ENCODE measurements around the gene C14orf132. TPM values are rescaled to one million over a fixed set of nuclear protein-coding genes. Genes with fewer than 3 reads are reported as not detected.

The C14orf132 gene
- total and polyA plus RNA-seq, 2 donors (not counting 1 experiment from before 2014, with no cell fraction given) = 0.30 to 0.85 TPM

DNA sequence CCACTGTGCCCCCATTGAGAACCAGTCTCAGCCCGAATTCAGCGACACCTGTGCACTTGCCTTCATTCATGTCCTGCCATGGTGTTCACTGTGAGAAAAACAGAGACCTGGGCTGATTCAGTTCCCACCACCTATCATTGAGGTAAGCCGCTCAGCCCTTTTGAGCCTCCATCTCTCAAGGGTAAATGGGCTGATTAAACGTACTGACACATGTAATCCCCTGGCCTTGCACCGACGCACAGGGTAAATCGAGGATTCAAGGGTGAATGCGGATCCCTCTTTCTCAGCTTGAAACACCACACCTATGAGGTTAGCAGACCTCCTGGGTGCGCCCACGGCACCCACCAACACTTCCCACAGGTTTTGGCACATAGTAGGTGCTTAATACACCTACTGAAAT is 69.7 kb downstream of the C14orf132 start:
- TF ChIP-seq CTCF (IDR thresholded peaks at IDR 0.05) (no peak), EZH2 (IDR thresholded peaks at IDR 0.05; ENCODE audit: borderline replicate concordance, insufficient read depth, low read depth, low read length, poor library complexity, severe bottlenecking) (no peak)
- Mint-ChIP-seq H3K4me1 (no peaks in the 10 kb centered on the region), H3K27ac (no peak overlapping the region), H3K4me3 (no peak overlapping the region), H3K27me3 (peaks cover 23% of the 10 kb centered on the region), H3K9me3 (ENCODE audit: insufficient read depth) (no peaks in the 10 kb centered on the region)
- Histone ChIP-seq H3K79me2 (ENCODE audit: control insufficient read depth, insufficient read depth, low read length) (no peaks in the 10 kb centered on the region), H3K27me3 (replicated peaks in 1 of 4; ENCODE audit: control extremely low read depth in 1 of 4, control insufficient read depth in 3 of 4, insufficient read depth in 4 of 4, low read length in 3 of 4) (peaks cover 0 to 3% (median 1%) of the 10 kb centered on the region in 4 experiments), H3K4me1 (ENCODE audit: control insufficient read depth in 2 of 2, insufficient read depth in 2 of 2, low read length in 2 of 2) (no peaks in the 10 kb centered on the region), H2AFZ (ENCODE audit: insufficient read depth, low read depth, low read length, poor library complexity, severe bottlenecking) (no peak overlapping the region), H4K20me1 (ENCODE audit: control insufficient read depth, insufficient read depth, low read length, poor library complexity, severe bottlenecking) (no peaks in the 10 kb centered on the region), H3K9me3 (ENCODE audit: control extremely low read depth in 1 of 3, control insufficient read depth in 2 of 3, insufficient read depth in 1 of 3, low read length in 2 of 3) (peaks cover 0 to 15% (median 0%) of the 10 kb centered on the region in 3 donors), H3K27ac (ENCODE audit: low read length in 2 of 2) (no peak overlapping the region), H3K4me3 (ENCODE audit: control extremely low read depth in 1 of 5, extremely low read depth in 1 of 5, insufficient read depth in 1 of 5, low read depth in 2 of 5, low read length in 4 of 5) (no peak overlapping the region), H3K36me3 (replicated peaks in 1 of 2; ENCODE audit: control extremely low read depth in 1 of 2, control insufficient read depth in 1 of 2, extremely low read depth in 1 of 2, insufficient read depth in 2 of 2, low read length in 1 of 2) (no peaks in the 10 kb centered on the region), H3K9ac (ENCODE audit: low read length) (no peak overlapping the region), H3K4me2 (replicated peaks; ENCODE audit: low read depth, low read length, poor library complexity, severe bottlenecking) (no peak overlapping the region)
- intact Hi-C loops (cut with micrococcal nuclease) = no loop called here
- ATAC-seq (ENCODE audit: low read depth) (no peak), DNase-seq (no peak)
- CTCF ChIA-PET = no interaction called here
- POLR2A ChIA-PET = no interaction called here
- 97% methylated on average over 8 of the region's 10 CpGs for WGBS (ENCODE audit: insufficient coverage)

GRCh38 chr14:96109596-96110355 is 70.6 kb downstream of the C14orf132 start:
- Histone ChIP-seq H3K4me3 (ENCODE audit: control extremely low read depth in 1 of 5, extremely low read depth in 1 of 5, insufficient read depth in 1 of 5, low read depth in 2 of 5, low read length in 4 of 5) (no peak overlapping the region), H3K27ac (ENCODE audit: low read length in 2 of 2) (no peak overlapping the region), H3K9me3 (ENCODE audit: control extremely low read depth in 1 of 3, control insufficient read depth in 2 of 3, insufficient read depth in 1 of 3, low read length in 2 of 3) (peaks cover 0 to 7% (median 3%) of the 10 kb centered on the region in 3 donors), H3K36me3 (replicated peaks in 1 of 2; ENCODE audit: control extremely low read depth in 1 of 2, control insufficient read depth in 1 of 2, extremely low read depth in 1 of 2, insufficient read depth in 2 of 2, low read length in 1 of 2) (no peaks in the 10 kb centered on the region), H3K9ac (ENCODE audit: low read length) (no peak overlapping the region), H3K79me2 (ENCODE audit: control insufficient read depth, insufficient read depth, low read length) (no peaks in the 10 kb centered on the region), H3K4me2 (replicated peaks; ENCODE audit: low read depth, low read length, poor library complexity, severe bottlenecking) (no peak overlapping the region), H2AFZ (ENCODE audit: insufficient read depth, low read depth, low read length, poor library complexity, severe bottlenecking) (no peak overlapping the region), H3K4me1 (ENCODE audit: control insufficient read depth in 2 of 2, insufficient read depth in 2 of 2, low read length in 2 of 2) (no peaks in the 10 kb centered on the region), H4K20me1 (ENCODE audit: control insufficient read depth, insufficient read depth, low read length, poor library complexity, severe bottlenecking) (no peaks in the 10 kb centered on the region), H3K27me3 (replicated peaks in 1 of 4; ENCODE audit: control extremely low read depth in 1 of 4, control insufficient read depth in 3 of 4, insufficient read depth in 4 of 4, low read length in 3 of 4) (peaks cover 0 to 3% (median 0%) of the 10 kb centered on the region in 4 experiments)
- DNase-seq (no peak), ATAC-seq (ENCODE audit: low read depth) (no peak)
- no peak overlapping the region for H3K27ac Mint-ChIP-seq
- H3K27me3 Mint-ChIP-seq = peaks cover 23% of the 10 kb centered on the region
- 94% methylated on average over 8 of the region's 8 CpGs for WGBS (ENCODE audit: insufficient coverage)
- no peaks in the 10 kb centered on the region for H3K4me1 Mint-ChIP-seq
- intact Hi-C loops (cut with micrococcal nuclease) = no loop called here
- POLR2A ChIA-PET = no interaction called here
- CTCF ChIA-PET = no interaction called here
- no peaks in the 10 kb centered on the region for H3K9me3 Mint-ChIP-seq (ENCODE audit: insufficient read depth)
- no peak for TF ChIP-seq EZH2 (IDR thresholded peaks at IDR 0.05; ENCODE audit: borderline replicate concordance, insufficient read depth, low read depth, low read length, poor library complexity, severe bottlenecking)
- no peak for TF ChIP-seq CTCF (IDR thresholded peaks at IDR 0.05)
- H3K4me3 Mint-ChIP-seq = no peak overlapping the region

Measured in B cell (primary cell).